Ramos (cell line): ENCODE results near the gene AFAP1L2.

ENCODE experiments used
- in situ Hi-C: fragments of 300-500 bp; cut with MboI; formaldehyde crosslinking; loops from one replicate; pipeline ENCODE4 v1.14.3; 2022; ENCODE audit warnings: low sequenced_read_pairs; ENCODE audit not compliant: unreplicated experiment

Gene AFAP1L2

DNA sequence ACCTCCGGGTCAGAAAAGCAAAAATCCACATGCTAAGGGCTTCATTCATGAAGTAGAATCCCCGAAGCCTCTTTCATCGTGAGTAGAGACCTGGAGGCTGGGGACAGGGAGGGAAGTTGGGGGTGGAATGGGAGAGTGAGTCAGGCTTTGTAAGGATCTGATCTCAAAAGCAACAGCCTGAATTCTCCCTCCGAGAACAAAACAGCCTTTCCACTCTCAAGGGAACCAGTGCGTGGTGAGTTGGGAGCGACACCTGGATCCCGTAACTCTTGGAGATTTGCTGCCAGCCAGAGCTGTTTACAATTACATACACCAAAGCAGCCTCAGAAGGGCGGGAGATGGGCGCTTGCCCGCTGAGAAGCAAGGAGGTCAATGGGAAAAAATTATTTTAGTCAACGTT is 10.8 kb downstream of the AFAP1L2 start:
- in situ Hi-C loops, result no loop called here

GRCh38 chr10:114392112-114392835 is 12.0 kb downstream of the AFAP1L2 start:
- in situ Hi-C loops, result no loop called here

GRCh38 chr10:114391599-114391998 is 12.7 kb downstream of the AFAP1L2 start:
- in situ Hi-C loops, result no loop called here

DNA sequence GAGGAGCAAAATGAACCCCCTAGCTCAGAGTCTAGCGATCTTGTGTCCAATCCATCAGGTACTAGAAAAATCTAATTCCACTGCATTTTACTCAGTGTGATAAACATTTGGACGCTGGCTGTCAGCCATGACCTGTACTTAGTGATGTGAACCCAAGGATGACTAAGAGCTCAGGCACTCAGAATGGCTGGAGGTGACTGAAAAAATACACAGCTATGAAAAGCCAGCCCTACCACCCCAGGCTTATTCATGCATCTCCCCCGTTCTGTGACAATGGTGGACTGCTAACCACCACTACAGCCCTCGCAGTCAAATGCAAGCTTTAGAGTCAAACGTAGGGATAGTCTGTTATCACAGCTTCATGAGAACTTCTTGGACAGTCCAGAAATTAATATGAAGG is 14.9 kb downstream of the AFAP1L2 start:
- in situ Hi-C loops, result no loop called here

DNA sequence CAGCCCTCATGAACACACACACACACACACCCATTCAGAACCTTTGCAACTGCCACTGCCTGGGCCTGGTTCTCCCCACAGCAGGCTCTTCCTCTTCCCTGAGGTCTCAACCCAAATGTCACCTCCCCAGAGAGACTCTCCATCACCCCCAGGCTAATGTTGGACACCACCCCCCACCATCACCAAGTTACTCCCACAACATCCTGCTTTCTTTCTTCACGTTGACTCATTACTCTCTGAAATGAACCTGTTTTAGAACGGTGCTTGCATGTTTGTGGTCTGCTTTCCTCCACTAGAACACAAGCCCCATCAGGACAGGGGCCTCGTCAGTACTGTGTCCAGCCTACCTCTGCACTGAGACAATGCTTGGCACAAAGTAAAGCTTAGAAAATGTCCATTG is 16.0 kb downstream of the AFAP1L2 start:
- in situ Hi-C loops, result no loop called here

DNA sequence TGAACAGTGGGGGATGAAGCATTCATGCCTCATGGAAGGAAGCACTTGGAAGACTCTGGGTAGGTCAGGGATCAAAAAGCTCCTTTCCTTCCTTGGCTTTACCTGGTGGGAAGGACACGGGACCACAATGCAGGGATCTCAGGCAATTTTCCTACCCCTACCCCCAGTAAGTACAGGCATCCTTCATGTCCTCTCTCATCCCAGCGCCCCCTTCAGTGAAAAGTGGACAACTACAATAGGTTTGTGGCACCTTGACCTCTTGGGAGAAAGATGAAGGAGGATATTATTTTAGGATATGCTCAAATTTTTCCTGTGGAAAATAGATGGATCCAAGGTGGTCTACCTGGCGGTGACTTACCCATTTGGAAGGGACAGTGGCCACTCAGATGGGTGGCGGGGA is 16.5 kb downstream of the AFAP1L2 start:
- in situ Hi-C loops, result no loop called here

GRCh38 chr10:114386452-114386851 is 17.9 kb downstream of the AFAP1L2 start:
- in situ Hi-C loops, result no loop called here

- in situ Hi-C loops, result no loop called here
Measured at GRCh38 chr10:114385557-114385956, 18.7 kb downstream of the AFAP1L2 start.

GRCh38 chr10:114384601-114385000 is 19.7 kb downstream of the AFAP1L2 start:
- in situ Hi-C loops, result no loop called here

GRCh38 chr10:114384181-114384580 is 20.1 kb downstream of the AFAP1L2 start:
- in situ Hi-C loops, result no loop called here

DNA sequence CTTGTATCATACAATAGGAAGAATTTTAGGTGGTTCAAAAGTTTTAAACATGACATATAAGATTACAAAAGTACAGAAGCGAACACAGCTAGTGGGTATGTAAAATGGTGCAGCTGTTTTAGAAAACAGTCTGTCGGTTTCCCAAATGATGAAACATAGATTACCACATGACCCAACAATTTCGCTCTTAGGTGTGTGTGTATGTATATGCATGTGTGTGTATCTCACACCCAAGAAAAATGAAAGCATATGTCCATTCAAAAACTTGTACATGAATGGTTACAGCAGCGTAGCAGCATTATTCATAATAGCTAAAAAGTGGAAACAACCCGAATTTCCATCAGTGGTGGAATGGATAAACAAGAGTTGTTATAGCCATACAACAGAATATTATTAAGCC is 23.5 kb downstream of the AFAP1L2 start:
- in situ Hi-C loops, result no loop called here

DNA sequence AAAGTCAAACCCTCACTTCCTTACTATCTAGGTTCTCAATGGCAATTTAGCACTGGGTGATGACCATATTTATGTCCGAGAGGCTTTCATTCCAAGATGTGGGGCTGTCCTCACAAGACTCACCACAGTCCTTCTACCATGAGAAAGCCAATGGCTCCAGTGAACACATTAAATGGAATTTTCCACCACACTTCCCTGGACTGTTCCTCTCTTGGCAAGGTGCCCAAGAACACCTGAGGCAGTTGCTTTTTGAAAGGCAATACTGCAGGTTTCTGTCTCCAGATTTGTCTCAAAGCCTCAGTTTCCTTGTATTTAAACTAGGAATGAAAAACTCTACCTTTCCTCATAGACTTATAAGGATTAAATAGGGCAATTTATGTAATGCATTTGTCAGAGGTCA is 24.2 kb downstream of the AFAP1L2 start:
- in situ Hi-C loops, result no loop called here

DNA sequence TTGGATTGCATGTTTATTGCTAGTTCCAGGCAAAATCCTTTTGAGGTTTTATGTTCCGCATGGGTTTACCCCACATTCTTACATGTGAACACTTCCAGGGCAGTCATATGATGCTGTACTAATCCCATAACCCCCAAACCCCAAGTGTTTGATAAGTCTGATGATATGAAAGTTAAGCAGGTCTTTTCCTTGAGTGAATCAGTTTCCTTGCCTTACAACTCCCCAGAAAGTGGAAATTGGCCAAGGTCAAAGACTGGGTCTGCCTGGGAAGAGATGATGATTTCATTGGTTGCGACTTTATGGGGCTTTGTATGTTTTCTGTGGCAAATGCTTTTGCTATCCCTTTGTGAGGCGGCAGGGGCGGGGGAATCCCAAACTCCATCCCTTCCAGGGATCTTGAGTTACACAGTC is 24.7 kb downstream of the AFAP1L2 start:
- in situ Hi-C loops, result no loop called here

DNA sequence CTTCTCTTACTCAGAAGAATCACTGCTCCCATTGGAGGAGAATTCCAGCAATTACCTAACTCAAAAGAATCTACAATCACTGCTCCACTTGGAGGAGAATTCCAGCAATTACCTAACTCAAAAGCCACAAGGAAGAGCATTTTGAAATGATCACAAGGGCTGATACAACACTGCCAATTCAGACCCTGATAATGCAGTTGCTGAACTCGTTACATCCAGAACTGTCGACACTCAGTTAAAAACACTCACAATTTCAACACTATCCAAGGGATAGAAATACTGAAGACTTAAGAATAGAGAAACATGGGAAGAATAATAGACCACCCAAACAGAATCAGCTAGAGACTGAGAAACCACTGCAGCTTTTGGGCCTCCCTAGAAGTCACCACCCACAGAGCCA is 27.8 kb downstream of the AFAP1L2 start:
- in situ Hi-C loops, result no loop called here

DNA sequence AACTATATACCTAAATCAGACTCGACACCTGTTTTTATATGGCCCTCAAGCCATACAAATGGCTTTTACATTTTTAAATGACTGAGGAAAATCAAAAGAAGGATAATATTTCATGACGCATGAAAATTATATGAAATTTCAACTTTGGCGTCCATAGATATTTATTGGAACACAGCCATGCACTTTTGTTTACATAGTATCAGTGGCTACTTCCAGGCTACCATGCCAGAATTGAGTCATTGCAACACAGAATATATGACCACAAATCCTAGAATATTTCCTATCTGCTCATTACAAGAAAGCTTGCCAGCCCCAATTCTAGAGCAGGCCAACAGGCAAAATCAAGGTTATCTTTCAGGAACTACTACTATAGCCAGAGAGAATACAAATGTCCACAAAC is 29.3 kb downstream of the AFAP1L2 start:
- in situ Hi-C loops, result no loop called here

DNA sequence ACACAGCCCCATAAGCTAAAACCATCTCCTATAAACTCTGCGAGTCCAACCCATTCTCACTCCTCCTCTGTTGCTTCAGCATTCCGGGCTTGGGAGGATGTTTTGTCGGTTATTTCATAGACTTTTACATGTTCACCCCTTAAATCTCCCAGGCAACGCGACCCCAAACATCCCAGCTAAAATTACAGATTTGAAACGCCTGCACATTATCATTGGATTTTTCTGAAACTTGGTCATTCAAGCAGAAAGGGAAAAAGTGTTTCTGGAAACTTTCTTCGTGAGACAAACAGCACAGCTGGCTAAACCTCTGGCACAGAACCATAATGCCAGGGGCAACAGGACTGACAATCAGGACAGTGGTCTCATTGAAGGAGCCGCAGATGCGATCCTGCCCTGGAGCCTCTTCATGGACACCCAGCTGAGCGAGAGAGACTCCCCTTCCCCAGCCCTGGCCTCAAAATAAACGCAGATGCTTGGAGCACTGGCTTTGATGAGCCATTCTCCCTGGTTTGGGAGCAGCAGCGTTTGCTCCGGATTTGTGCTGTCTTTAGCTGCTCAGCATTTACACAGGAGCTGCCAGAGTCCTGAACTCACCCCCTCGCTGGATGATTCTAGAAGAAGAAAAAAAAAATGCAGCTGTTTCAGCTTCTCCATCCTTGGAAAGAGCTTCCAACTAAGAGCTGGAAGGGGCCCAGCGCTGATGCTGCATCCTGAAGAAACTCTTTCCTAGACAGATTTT is 30.1 kb downstream of the AFAP1L2 start:
- in situ Hi-C loops, result no loop called here

- in situ Hi-C loops, result no loop called here
Measured at GRCh38 chr10:114373631-114374030, 30.7 kb downstream of the AFAP1L2 start.

- in situ Hi-C loops, result no loop called here
Measured at GRCh38 chr10:114372995-114373394, 31.3 kb downstream of the AFAP1L2 start.

GRCh38 chr10:114372179-114372578 is 32.1 kb downstream of the AFAP1L2 start:
- in situ Hi-C loops, result no loop called here

GRCh38 chr10:114370966-114371365 is 33.3 kb downstream of the AFAP1L2 start:
- in situ Hi-C loops, result no loop called here

DNA sequence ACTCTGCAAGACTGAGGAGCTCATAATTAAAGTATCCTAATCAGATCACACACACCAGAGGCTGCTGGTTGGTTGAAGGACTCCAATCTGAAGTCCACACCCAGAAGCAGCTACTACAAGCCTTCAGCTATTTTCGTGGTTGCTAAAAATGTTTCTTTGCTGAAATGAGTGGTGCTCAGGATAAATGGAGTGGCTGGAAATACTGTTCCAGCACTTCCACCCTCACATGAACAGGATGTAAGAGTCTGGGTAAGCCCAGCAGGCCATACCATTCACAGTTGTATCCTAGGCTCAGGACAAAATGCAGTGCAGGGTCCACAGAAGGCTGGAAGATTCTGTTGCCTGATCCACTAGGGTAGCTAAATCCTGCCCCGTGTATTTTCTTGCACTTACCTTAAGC is 34.1 kb downstream of the AFAP1L2 start:
- in situ Hi-C loops, result no loop called here

GRCh38 chr10:114368057-114368391 is 36.3 kb downstream of the AFAP1L2 start:
- in situ Hi-C loops, result no loop called here
